Loucy (cell line): ENCODE data around the gene ZBED6.

ENCODE experiments used
- H2AFZ ChIP-seq: fragments of 200-600 bp; sonication (generic); 2 replicates; pipeline ENCODE4 v1.6.0; 2016; ENCODE audit warnings: antibody characterized with exemption, mild to moderate bottlenecking, low read length, moderate library complexity
- H3F3A ChIP-seq: fragments of 200-600 bp; 2 replicates; pipeline ENCODE4 v1.6.0; 2016; ENCODE audit warnings: antibody characterized with exemption, low read depth, mild to moderate bottlenecking
- H3K27me3 ChIP-seq: fragments of 200-600 bp; sonication (generic); 2 replicates; pipeline ENCODE4 v1.6.1; 2014; ENCODE audit warnings: low read length, mild to moderate bottlenecking; ENCODE audit not compliant: insufficient read depth, poor library complexity, severe bottlenecking
- H3K36me3 ChIP-seq: fragments of 200-600 bp; sonication (generic); 2 replicates; pipeline ENCODE4 v1.6.1; 2016; ENCODE audit warnings: low read length; ENCODE audit not compliant: insufficient read depth
- H3K4me1 ChIP-seq: fragments of 200-600 bp; sonication (generic); 2 replicates; pipeline ENCODE4 v1.5.1; 2014; ENCODE audit warnings: low read length, mild to moderate bottlenecking; ENCODE audit not compliant: insufficient read depth, poor library complexity, severe bottlenecking
- H3K4me2 ChIP-seq: fragments of 200-600 bp; sonication (generic); 2 replicates; pipeline ENCODE4 v1.6.0; 2014; ENCODE audit warnings: antibody characterized with exemption, low read length, low read depth, mild to moderate bottlenecking; ENCODE audit not compliant: poor library complexity, severe bottlenecking
- H3K4me3 ChIP-seq: fragments of 200-600 bp; sonication (generic); 2 replicates; pipeline ENCODE4 v1.5.1; 2014; ENCODE audit warnings: low read length, mild to moderate bottlenecking, mixed read lengths; ENCODE audit not compliant: poor library complexity, severe bottlenecking
- H3K79me2 ChIP-seq: fragments of 200-600 bp; sonication (generic); 2 replicates; pipeline ENCODE4 v1.6.1; 2014; ENCODE audit warnings: low read length; ENCODE audit not compliant: insufficient read depth
- H3K9ac ChIP-seq: fragments of 200-600 bp; sonication (generic); 2 replicates; pipeline ENCODE4 v1.6.0; 2014; ENCODE audit warnings: mild to moderate bottlenecking, low read depth, low read length, moderate library complexity; ENCODE audit not compliant: poor library complexity, severe bottlenecking
- H3K9me2 ChIP-seq: fragments of 200-600 bp; sonication (generic); replicated peaks from 2 replicates; pipeline ENCODE4 v1.6.1; 2016; ENCODE audit warnings: low read depth, low read length, mixed read lengths
- H3K9me3 ChIP-seq: fragments of 200-600 bp; sonication (generic); 2 replicates; pipeline ENCODE4 v1.6.1; 2014; ENCODE audit warnings: mild to moderate bottlenecking, antibody characterized with exemption, low read length, low read depth; ENCODE audit not compliant: insufficient read depth
- H4K20me1 ChIP-seq: fragments of 200-600 bp; sonication (generic); 2 replicates; pipeline ENCODE4 v1.6.0; 2014; ENCODE audit warnings: antibody characterized with exemption, low read length, mild to moderate bottlenecking; ENCODE audit not compliant: insufficient read depth, poor library complexity, severe bottlenecking
- EZH2phosphoT487 ChIP-seq: fragments of 200-600 bp; IDR thresholded peaks from 2 replicates; pipeline ENCODE4 v1.6.1; 2018; ENCODE audit warnings: antibody characterized with exemption, mild to moderate bottlenecking, moderate library complexity, borderline replicate concordance
- TF ChIP-seq, protein P1 (sequence below): fragments of 200-600 bp; sonication (generic); conservative IDR thresholded peaks from 2 replicates; pipeline ENCODE4 v1.5.1; 2014; ENCODE audit warnings: mild to moderate bottlenecking, antibody characterized with exemption, low read length

Gene ZBED6

DNA sequence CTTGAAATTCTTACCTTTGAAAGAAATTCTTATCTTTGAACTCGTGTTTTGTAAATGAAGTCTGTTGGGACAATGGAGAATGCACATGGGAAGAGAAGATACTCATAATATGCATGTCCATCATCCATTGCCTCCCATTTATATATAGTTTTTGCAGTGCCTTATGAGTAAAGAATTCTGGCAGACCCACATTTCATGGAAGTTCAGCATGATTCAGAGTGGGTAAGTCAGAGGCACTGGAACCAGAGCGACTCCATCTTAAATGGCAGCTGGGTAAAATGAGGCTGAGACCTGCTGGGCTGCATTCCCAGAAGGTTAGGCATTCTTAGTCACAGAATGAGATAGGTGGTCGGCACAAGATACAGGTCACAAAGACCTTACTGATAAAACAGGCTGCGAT, 16.6 kb upstream of the ZBED6 start:
- H3K4me2 ChIP-seq = no peak overlapping the region
- H3F3A ChIP-seq = no peaks in the 10 kb centered on the region
- H3K9ac ChIP-seq = no peak overlapping the region
- no peaks in the 10 kb centered on the region for H3K27me3 ChIP-seq
- H2AFZ ChIP-seq = no peak overlapping the region
- no peaks in the 10 kb centered on the region for H4K20me1 ChIP-seq
- no peaks in the 10 kb centered on the region for H3K4me1 ChIP-seq
- no peak for TF ChIP-seq EZH2phosphoT487
- TF ChIP-seq, protein P1, sequence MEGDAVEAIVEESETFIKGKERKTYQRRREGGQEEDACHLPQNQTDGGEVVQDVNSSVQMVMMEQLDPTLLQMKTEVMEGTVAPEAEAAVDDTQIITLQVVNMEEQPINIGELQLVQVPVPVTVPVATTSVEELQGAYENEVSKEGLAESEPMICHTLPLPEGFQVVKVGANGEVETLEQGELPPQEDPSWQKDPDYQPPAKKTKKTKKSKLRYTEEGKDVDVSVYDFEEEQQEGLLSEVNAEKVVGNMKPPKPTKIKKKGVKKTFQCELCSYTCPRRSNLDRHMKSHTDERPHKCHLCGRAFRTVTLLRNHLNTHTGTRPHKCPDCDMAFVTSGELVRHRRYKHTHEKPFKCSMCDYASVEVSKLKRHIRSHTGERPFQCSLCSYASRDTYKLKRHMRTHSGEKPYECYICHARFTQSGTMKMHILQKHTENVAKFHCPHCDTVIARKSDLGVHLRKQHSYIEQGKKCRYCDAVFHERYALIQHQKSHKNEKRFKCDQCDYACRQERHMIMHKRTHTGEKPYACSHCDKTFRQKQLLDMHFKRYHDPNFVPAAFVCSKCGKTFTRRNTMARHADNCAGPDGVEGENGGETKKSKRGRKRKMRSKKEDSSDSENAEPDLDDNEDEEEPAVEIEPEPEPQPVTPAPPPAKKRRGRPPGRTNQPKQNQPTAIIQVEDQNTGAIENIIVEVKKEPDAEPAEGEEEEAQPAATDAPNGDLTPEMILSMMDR = no peak
- no peaks in the 10 kb centered on the region for H3K9me3 ChIP-seq
- peaks cover 6% of the 10 kb centered on the region; the same call in 1 of the 2 replicates for H3K36me3 ChIP-seq
- H3K79me2 ChIP-seq = no peaks in the 10 kb centered on the region
- H3K4me3 ChIP-seq = no peak overlapping the region
- H3K9me2 ChIP-seq = no peaks in the 10 kb centered on the region

DNA sequence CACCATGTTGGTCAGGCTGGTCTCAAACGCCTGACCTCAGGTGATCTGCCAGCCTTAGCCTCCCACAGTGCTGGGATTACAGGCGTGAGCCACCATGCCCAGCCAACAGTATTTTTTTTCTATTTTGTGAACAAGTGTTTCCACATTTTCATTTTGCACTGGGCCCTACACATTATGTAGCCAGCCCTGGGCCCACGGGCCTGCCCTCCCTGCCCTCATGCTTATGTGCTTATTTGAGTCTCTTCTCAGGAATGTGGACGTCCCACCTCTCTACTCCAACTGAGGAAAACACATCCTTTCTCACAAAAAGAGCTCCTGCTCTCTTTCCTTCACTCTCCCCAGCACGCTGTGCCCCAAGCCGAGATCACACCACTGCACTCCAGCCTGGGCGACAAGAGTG, 13.5 kb upstream of the ZBED6 start:
- H3K9ac ChIP-seq = no peak overlapping the region
- no peaks in the 10 kb centered on the region for H3F3A ChIP-seq
- TF ChIP-seq, protein P1 = no peak
- no peak for TF ChIP-seq EZH2phosphoT487
- H3K4me1 ChIP-seq = no peaks in the 10 kb centered on the region
- H3K4me3 ChIP-seq = no peak overlapping the region
- H3K27me3 ChIP-seq = no peaks in the 10 kb centered on the region
- no peak overlapping the region for H3K4me2 ChIP-seq
- H4K20me1 ChIP-seq = no peaks in the 10 kb centered on the region
- no peaks in the 10 kb centered on the region for H3K36me3 ChIP-seq
- H2AFZ ChIP-seq = no peak overlapping the region
- H3K79me2 ChIP-seq = no peaks in the 10 kb centered on the region
- H3K9me3 ChIP-seq = no peaks in the 10 kb centered on the region
- no peaks in the 10 kb centered on the region for H3K9me2 ChIP-seq

DNA sequence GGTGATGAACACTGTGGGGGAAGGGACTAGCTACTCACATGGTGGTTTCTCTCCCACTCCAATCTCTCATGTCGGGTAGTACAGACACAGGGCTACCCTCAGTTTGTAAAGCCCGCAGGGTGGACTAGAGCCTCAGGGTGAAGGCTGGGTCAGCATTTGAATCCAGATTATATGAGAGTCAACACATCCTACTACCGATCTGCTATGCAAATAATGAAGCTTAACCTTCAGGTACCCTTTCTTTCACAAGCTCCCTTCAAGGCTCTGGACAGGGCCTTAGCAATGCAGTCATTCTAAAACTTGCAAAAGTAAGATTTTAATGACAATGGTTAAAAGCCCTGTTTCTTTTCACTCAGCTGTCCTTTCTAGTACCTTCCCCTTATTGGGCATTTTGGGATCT, 5.5 kb upstream of the ZBED6 start:
- Histone ChIP-seq H3K9me3 (no peaks in the 10 kb centered on the region), H3K4me3 (no peak overlapping the region), H4K20me1 (no peaks in the 10 kb centered on the region), H2AFZ (no peak overlapping the region), H3K27me3 (no peaks in the 10 kb centered on the region), H3K9ac (no peak overlapping the region), H3K4me2 (no peak overlapping the region), H3K4me1 (peaks cover 2% of the 10 kb centered on the region), H3K36me3 (no peaks in the 10 kb centered on the region), H3K79me2 (no peaks in the 10 kb centered on the region), H3K9me2 (no peaks in the 10 kb centered on the region), H3F3A (no peaks in the 10 kb centered on the region)
- TF ChIP-seq, protein P1 = no peak
- TF ChIP-seq EZH2phosphoT487 = no peak
